ENCODE results near the gene MYO1E. TPM values are rescaled to one million over a fixed set of nuclear protein-coding genes. Genes with fewer than 3 reads are reported as not detected.

Gene MYO1E
- total and polyA plus RNA-seq, 10 donors: 21.3 to 115 (median 65.6) TPM

DNA sequence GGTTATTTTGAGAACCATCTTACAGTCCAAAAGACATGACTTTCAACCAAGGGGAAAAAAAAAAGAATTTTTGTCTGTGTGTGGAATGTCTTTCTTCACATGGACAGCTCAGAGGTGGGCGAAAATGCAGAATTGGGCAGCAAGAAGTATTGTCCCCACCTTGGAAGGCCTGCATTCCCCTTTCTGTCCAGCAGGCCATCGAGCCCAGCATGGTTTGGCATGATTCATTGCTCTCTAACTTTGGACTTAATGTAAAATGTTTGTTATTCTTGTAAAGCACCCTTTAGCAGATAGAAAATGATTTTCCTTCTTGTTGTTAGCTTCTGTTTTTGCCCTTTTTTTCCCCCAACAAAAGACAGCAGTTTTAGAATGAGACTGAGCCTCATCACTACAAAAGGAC, 12.4 kb downstream of the MYO1E start:
- Histone ChIP-seq H3K36me3 (no peaks in the 10 kb centered on the region), H3K27ac (no peak overlapping the region), H3K4me3 (no peak overlapping the region), H3K4me1 (peaks cover 0 to 25% (median 2%) of the 10 kb centered on the region in 6 donors), H3K27me3 (replicated peaks in 1 of 7) (no peaks in the 10 kb centered on the region), H3K9me3 (no peaks in the 10 kb centered on the region)
- no peak for DNase-seq
- intact Hi-C loops (cut with DNase I; ENCODE audit: low total_unique reads): no loop called here
- 80 to 94% (median 87%) methylated on average over 2 of the region's 2 CpGs for WGBS, 5 donors
- TF ChIP-seq, protein P1, sequence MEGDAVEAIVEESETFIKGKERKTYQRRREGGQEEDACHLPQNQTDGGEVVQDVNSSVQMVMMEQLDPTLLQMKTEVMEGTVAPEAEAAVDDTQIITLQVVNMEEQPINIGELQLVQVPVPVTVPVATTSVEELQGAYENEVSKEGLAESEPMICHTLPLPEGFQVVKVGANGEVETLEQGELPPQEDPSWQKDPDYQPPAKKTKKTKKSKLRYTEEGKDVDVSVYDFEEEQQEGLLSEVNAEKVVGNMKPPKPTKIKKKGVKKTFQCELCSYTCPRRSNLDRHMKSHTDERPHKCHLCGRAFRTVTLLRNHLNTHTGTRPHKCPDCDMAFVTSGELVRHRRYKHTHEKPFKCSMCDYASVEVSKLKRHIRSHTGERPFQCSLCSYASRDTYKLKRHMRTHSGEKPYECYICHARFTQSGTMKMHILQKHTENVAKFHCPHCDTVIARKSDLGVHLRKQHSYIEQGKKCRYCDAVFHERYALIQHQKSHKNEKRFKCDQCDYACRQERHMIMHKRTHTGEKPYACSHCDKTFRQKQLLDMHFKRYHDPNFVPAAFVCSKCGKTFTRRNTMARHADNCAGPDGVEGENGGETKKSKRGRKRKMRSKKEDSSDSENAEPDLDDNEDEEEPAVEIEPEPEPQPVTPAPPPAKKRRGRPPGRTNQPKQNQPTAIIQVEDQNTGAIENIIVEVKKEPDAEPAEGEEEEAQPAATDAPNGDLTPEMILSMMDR (IDR thresholded peaks at IDR 0.05 in 8 of 11, conservative IDR thresholded peaks at IDR 0.05 in 3 of 11): peak in 4 of 11 experiments; percentile 10 to 22 (median 18)
- no peak for TF ChIP-seq POLR2AphosphoS5 (IDR thresholded peaks at IDR 0.05)

DNA sequence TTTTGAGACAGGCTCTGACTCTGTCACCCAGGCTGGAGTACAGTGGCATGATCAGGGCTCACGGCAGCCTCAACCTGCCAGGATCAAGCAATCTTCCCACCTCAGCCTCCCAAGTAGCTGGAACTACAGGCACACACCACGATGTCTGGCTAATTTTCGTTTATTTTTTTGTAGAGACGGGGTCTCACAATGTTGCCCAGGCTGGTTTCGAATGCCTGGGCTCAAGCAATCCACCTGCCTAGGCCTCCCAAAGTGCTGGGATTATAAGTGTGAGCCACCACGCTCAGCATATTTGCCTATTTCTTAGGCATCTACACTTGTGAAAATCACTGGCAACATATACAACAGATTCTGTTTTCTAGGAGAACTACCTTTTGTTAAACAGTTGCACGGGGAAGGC, 16.9 kb downstream of the MYO1E start:
- Histone ChIP-seq H3K4me3 (no peak overlapping the region), H3K9me3 (no peaks in the 10 kb centered on the region), H3K36me3 (no peaks in the 10 kb centered on the region), H3K27ac (no peak overlapping the region), H3K4me1 (peaks cover 15 to 59% (median 40%) of the 10 kb centered on the region in 6 donors), H3K27me3 (replicated peaks in 1 of 7) (no peaks in the 10 kb centered on the region)
- WGBS, 5 donors: 82 to 95% (median 87%) methylated on average over 7 of the region's 7 CpGs
- no peak for DNase-seq
- intact Hi-C loops (cut with DNase I; ENCODE audit: low total_unique reads): no loop called here
- no peak for TF ChIP-seq POLR2AphosphoS5 (IDR thresholded peaks at IDR 0.05)
- TF ChIP-seq, protein P1 (IDR thresholded peaks at IDR 0.05 in 8 of 11, conservative IDR thresholded peaks at IDR 0.05 in 3 of 11): no peak
- TF ChIP-seq POLR2A (IDR thresholded peaks at IDR 0.05): no peak

DNA sequence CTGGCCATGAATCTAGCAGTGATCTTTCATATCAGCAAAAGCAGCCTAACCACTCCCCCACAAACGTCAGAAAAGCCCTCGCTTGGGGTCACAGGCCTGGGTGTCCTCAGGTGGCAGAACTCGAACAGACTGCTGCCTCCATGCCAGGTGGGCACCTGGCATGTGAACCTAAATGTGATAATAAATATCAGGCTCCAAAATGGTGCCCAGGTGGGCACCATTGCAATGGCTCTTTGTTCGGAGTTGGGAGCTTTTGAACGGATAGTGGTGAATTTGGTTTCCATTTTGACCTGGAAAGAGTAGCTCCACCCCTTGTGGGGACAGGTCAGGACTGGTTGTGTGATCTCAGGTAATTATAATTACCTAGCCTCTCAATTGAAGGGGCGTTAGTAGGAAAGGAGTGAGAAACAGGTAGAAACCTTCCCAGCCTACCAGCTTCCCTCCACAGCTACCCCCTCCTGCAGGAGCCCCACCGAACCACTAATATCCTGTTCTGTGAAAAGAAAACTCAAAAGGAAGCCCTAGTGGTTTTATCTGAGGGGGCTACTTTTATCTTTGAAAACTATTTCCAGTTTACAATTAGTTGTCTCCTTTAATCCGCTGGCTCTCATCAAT, 18.1 kb downstream of the MYO1E start:
- 47 to 54% (median 51%) methylated on average over 8 of the region's 8 CpGs for WGBS, 5 donors

DNA sequence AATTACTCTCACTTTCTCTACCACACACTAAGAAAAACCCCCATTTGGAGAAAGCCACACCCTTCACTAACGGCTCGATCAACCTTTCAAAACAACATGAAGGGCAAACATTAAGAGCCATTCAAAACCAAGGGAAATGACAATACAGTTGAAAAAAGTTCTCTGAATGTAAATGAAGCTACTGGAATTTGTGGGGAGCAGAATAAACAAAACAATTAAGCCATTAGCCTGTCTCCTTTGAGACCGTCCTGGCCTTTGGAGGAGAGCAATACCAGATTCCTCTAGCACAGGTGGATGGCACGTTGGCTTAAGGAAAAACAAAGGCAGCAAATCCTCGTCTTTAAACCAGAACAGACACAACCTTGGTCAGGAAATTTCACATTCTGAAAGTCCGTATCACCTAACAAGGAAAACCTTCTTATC, 18.7 kb downstream of the MYO1E start:
- H3K27ac ChIP-seq: peak overlapping the region in 6 of 8 donors; percentile 4 to 22 (median 11)
- WGBS, 5 donors: 46 to 56% (median 53%) methylated on average over 6 of the region's 6 CpGs
- DNase-seq: no peak

More for the DNA sequence above, 18.1 kb downstream of the MYO1E start:
- Histone ChIP-seq H3K27me3 (replicated peaks in 1 of 7) (no peaks in the 10 kb centered on the region), H3K4me3 (no peak overlapping the region), H3K27ac (peak overlapping the region in 6 of 8 donors; percentile 4 to 22 (median 11)), H3K4me1 (peaks cover 15 to 71% (median 50%) of the 10 kb centered on the region in 6 donors), H3K9me3 (no peaks in the 10 kb centered on the region), H3K36me3 (no peaks in the 10 kb centered on the region)
- DNase-seq: no peak
- TF ChIP-seq POLR2AphosphoS5 (IDR thresholded peaks at IDR 0.05): no peak
- no peak for TF ChIP-seq POLR2A (IDR thresholded peaks at IDR 0.05)
- TF ChIP-seq, protein P1 (IDR thresholded peaks at IDR 0.05 in 8 of 11, conservative IDR thresholded peaks at IDR 0.05 in 3 of 11): no peak
- intact Hi-C loops (cut with DNase I; ENCODE audit: low total_unique reads): no loop called here

More for the DNA sequence above, 18.7 kb downstream of the MYO1E start:
- Histone ChIP-seq H3K9me3 (no peaks in the 10 kb centered on the region), H3K36me3 (no peaks in the 10 kb centered on the region), H3K4me3 (no peak overlapping the region), H3K27me3 (replicated peaks in 1 of 7) (no peaks in the 10 kb centered on the region), H3K4me1 (peaks cover 15 to 76% (median 55%) of the 10 kb centered on the region in 6 donors)
- no peak for TF ChIP-seq POLR2AphosphoS5 (IDR thresholded peaks at IDR 0.05)
- TF ChIP-seq, protein P1 (IDR thresholded peaks at IDR 0.05 in 8 of 11, conservative IDR thresholded peaks at IDR 0.05 in 3 of 11): no peak
- TF ChIP-seq POLR2A (IDR thresholded peaks at IDR 0.05): no peak
- intact Hi-C loops (cut with DNase I; ENCODE audit: low total_unique reads): no loop called here

Measured in spleen (tissue), 11 donors.